Liver (tissue), 3 donors: Measurements from ENCODE around the gene ZNF574.

Experiments used
- EGR1 ChIP-seq, 2 donors: IDR thresholded peaks; 2 replicates each; pipeline ENCODE4 v1.6.1; 2016 to 2018; ENCODE audit warnings: antibody characterized with exemption in 2 of 2, low read depth in 2 of 2
- HNF4G ChIP-seq: IDR thresholded peaks from 2 replicates; pipeline ENCODE4 v1.6.1; 2016; ENCODE audit warnings: antibody characterized with exemption
- JUND ChIP-seq, 2 donors: IDR thresholded peaks; 2 replicates each; pipeline ENCODE4 v1.6.1; 2016; ENCODE audit warnings: antibody characterized with exemption in 2 of 2
- RAD21 ChIP-seq, 2 donors: IDR thresholded peaks; 2 replicates each; pipeline ENCODE4 v1.6.1; 2016; ENCODE audit warnings: antibody characterized with exemption in 2 of 2, mild to moderate bottlenecking in 2 of 2
- RXRA ChIP-seq, 2 donors: IDR thresholded peaks; 2 replicates each; pipeline ENCODE4 v1.6.1; 2017 to 2018; ENCODE audit warnings: antibody characterized with exemption in 2 of 2, mild to moderate bottlenecking in 1 of 2
- TF ChIP-seq, protein P1 (sequence below): fragments of 150-350 bp; IDR thresholded peaks from 2 replicates; pipeline ENCODE4 v1.5.1; 2017; ENCODE audit warnings: improper control_type of control experiment, low read depth, low read length; ENCODE audit not compliant: missing input control
- TF ChIP-seq, protein P2 (sequence below): IDR thresholded peaks from 2 replicates; pipeline ENCODE4 v1.6.1; 2016; ENCODE audit warnings: antibody characterized with exemption, mild to moderate bottlenecking
- TF ChIP-seq, protein P3 (sequence below): IDR thresholded peaks from 2 replicates; pipeline ENCODE4 v1.6.1; 2016; ENCODE audit warnings: antibody characterized with exemption
- donor health status: healthy.
- donor health status: healthy.

DNA sequence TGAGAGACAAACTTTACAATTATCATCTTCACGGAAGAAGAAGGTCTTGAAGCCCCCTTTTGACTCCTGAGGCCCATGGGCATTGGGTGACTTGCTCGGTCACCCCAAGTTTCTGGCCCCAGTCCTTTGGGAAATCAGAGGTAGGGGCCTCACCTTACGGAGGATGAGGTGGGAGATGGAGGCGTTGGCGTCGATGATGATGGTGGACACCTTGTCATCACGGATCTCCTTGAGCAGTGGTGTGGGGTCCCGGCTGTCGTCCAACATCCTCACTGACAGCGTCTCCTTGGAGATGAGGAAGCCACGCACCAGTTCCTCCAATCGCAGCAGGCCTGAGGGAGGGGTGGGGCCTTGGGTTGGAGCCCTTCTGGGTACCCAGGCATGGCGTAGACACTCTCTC lies 16.8 kb upstream of the ZNF574 start:
- TF ChIP-seq, protein P1, sequence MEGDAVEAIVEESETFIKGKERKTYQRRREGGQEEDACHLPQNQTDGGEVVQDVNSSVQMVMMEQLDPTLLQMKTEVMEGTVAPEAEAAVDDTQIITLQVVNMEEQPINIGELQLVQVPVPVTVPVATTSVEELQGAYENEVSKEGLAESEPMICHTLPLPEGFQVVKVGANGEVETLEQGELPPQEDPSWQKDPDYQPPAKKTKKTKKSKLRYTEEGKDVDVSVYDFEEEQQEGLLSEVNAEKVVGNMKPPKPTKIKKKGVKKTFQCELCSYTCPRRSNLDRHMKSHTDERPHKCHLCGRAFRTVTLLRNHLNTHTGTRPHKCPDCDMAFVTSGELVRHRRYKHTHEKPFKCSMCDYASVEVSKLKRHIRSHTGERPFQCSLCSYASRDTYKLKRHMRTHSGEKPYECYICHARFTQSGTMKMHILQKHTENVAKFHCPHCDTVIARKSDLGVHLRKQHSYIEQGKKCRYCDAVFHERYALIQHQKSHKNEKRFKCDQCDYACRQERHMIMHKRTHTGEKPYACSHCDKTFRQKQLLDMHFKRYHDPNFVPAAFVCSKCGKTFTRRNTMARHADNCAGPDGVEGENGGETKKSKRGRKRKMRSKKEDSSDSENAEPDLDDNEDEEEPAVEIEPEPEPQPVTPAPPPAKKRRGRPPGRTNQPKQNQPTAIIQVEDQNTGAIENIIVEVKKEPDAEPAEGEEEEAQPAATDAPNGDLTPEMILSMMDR: no peak
- TF ChIP-seq, protein P2, sequence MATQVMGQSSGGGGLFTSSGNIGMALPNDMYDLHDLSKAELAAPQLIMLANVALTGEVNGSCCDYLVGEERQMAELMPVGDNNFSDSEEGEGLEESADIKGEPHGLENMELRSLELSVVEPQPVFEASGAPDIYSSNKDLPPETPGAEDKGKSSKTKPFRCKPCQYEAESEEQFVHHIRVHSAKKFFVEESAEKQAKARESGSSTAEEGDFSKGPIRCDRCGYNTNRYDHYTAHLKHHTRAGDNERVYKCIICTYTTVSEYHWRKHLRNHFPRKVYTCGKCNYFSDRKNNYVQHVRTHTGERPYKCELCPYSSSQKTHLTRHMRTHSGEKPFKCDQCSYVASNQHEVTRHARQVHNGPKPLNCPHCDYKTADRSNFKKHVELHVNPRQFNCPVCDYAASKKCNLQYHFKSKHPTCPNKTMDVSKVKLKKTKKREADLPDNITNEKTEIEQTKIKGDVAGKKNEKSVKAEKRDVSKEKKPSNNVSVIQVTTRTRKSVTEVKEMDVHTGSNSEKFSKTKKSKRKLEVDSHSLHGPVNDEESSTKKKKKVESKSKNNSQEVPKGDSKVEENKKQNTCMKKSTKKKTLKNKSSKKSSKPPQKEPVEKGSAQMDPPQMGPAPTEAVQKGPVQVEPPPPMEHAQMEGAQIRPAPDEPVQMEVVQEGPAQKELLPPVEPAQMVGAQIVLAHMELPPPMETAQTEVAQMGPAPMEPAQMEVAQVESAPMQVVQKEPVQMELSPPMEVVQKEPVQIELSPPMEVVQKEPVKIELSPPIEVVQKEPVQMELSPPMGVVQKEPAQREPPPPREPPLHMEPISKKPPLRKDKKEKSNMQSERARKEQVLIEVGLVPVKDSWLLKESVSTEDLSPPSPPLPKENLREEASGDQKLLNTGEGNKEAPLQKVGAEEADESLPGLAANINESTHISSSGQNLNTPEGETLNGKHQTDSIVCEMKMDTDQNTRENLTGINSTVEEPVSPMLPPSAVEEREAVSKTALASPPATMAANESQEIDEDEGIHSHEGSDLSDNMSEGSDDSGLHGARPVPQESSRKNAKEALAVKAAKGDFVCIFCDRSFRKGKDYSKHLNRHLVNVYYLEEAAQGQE: no peak
- TF ChIP-seq RAD21 (IDR thresholded peaks at IDR 0.05): no peak
- TF ChIP-seq, protein P3, sequence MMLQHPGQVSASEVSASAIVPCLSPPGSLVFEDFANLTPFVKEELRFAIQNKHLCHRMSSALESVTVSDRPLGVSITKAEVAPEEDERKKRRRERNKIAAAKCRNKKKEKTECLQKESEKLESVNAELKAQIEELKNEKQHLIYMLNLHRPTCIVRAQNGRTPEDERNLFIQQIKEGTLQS: no peak
- TF ChIP-seq RXRA (IDR thresholded peaks at IDR 0.05): no peak
- no peak for TF ChIP-seq JUND (IDR thresholded peaks at IDR 0.05)
- no peak for TF ChIP-seq HNF4G
- no peak for TF ChIP-seq EGR1 (IDR thresholded peaks at IDR 0.05; ENCODE audit: low read depth in 2 of 2)
